AG04449 (cell line): ENCODE measurements around the gene ARHGAP15.

Source experiments
- CTCF ChIA-PET: fragments of 350-600 bp; formaldehyde crosslinking; extraction: SDS; loops from one replicate; lab custom pipeline; 2021; ENCODE audit warnings: antibody characterized with exemption; lab: Yijun Ruan, JAX
- POLR2A ChIA-PET: fragments of 400-600, 350-600 bp; formaldehyde crosslinking; extraction: SDS; loops from one replicate; lab custom pipeline; 2020; ENCODE audit warnings: antibody characterized with exemption, inconsistent platforms; lab: Yijun Ruan, JAX
- DNase-seq: peaks from one replicate; pipeline ENCODE4 v3.0.0-alpha.2; 2010; ENCODE audit warnings: low read depth, low spot score
- H3K4me3 ChIP-seq: 2 replicates; pipeline ENCODE4 v1.5.1; 2011; ENCODE audit warnings: low read depth, mild to moderate bottlenecking, control low read depth, low read length
- TF ChIP-seq, protein P1 (sequence below): IDR thresholded peaks from one replicate; pipeline ENCODE4 v1.5.1; 2011; ENCODE audit warnings: mild to moderate bottlenecking, moderate library complexity, low read length, control low read depth, inconsistent platforms; ENCODE audit not compliant: insufficient read depth; ENCODE audit errors: missing control alignments

The ARHGAP15 gene

DNA sequence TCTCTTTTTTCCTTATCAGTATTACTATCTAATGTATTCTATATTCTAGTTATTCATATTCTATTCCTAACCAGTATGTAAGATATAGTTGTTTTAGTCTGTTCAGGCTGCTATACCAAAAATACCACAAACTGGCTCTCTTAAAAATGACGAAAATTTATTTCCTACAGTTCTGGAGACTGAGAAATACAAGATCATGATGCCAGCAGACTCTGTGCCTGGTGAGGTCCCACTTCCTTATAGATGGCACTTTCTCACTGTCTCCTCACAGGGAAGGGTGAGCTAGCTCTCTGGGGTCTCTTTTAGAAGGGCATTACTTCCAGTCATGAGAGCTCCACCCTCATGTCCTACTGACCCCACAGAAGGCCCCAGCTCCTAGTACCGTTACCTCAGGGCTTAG lies 4.8 kb upstream of the ARHGAP15 start:
- ChIA-PET POLR2A (no interaction called here), CTCF (no interaction called here)
- TF ChIP-seq, protein P1, sequence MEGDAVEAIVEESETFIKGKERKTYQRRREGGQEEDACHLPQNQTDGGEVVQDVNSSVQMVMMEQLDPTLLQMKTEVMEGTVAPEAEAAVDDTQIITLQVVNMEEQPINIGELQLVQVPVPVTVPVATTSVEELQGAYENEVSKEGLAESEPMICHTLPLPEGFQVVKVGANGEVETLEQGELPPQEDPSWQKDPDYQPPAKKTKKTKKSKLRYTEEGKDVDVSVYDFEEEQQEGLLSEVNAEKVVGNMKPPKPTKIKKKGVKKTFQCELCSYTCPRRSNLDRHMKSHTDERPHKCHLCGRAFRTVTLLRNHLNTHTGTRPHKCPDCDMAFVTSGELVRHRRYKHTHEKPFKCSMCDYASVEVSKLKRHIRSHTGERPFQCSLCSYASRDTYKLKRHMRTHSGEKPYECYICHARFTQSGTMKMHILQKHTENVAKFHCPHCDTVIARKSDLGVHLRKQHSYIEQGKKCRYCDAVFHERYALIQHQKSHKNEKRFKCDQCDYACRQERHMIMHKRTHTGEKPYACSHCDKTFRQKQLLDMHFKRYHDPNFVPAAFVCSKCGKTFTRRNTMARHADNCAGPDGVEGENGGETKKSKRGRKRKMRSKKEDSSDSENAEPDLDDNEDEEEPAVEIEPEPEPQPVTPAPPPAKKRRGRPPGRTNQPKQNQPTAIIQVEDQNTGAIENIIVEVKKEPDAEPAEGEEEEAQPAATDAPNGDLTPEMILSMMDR: no peak
- no peak overlapping the region for H3K4me3 ChIP-seq
- DNase-seq: no peak

DNA sequence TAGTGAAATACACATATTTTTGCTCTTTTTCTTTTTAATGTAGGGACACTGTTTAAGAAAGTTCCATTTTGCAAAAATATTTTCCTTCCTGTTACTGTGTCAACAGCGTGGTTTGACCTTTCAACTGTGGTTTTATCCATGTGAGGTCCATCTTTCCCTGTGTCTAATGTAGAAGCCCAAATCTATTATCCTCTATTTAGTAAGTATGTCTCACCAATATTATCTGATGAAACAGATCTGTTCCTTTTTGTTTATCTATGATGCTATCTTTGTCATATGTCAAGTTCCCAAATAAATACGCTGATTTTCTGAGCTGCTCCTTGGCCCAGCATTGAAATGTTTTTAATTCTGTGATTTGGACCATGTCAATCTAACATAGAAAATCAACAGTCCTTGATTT lies 3.5 kb upstream of the ARHGAP15 start:
- H3K4me3 ChIP-seq: no peak overlapping the region
- POLR2A ChIA-PET: no interaction called here
- CTCF ChIA-PET: interaction anchor here (0.9 to 1.5 kb wide), 2 partner anchors 15 to 16 kb away, joined by 3 read pairs; no protein-coding TSS in a partner anchor
- TF ChIP-seq, protein P1: no peak
- DNase-seq: no peak

DNA sequence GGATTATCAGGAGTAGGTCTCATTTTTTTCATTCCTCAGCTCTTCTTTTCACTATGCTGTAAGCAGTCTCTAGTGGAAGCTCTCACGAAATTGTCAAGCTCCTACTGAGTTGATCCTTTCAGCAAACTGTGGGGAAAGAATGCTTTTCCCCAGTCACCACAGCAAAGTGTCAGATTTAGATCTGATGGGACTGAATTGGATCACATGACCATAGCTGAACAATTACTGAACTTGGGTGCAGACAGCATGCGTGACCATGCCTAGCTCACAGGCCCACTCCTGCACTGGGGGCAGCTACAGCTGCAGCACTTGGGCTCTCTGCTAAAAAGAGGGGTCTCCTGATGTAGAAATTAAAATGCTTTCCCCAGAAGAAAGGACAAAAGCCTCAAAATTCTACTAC lies 3.1 kb downstream of the ARHGAP15 start:
- POLR2A ChIA-PET: interaction anchor here (0.7 kb wide), 1 partner anchor 8 kb away, joined by 3 read pairs; no protein-coding TSS in a partner anchor
- no peak for DNase-seq
- no peak overlapping the region for H3K4me3 ChIP-seq
- CTCF ChIA-PET: no interaction called here
- TF ChIP-seq, protein P1: no peak

DNA sequence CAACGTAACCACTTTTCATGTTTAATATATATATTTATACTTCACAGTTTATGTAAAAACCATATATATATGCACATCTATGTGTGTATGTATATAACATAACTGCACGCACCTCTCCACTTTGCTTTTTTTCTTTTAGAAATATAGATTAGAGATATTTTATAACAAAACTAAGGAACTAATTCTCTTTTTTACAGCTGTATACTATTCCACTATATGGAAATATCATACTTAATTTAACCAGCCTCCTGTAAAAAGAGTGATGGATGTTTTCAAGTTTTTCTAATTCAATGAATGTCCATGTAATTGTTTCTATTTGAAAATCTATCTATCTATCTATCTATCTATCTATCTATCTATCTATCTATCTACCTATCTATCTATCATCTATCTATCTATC lies 4.6 kb downstream of the ARHGAP15 start:
- CTCF ChIA-PET: no interaction called here

DNA sequence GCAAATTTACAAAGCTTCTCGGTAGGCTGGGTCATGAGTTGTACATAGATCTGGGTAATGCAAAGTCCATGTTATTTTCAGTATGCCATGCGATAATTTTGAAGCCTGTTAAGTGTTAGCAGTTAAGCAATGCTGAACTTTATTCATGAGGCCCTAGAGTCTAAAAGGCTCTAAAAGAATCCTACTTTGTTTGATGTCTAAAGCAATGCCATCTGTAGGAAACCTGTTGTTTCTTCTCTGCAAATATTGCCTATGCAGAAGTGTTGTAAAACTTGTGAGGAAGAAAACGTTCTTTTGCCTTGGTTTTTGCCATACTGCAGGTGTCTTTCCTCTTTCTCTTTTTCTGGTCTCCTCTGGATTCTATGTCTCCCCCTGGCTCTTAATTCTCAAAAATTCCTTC lies 9.1 kb downstream of the ARHGAP15 start:
- CTCF ChIA-PET: no interaction called here
- DNase-seq: no peak
- POLR2A ChIA-PET: no interaction called here
- TF ChIP-seq, protein P1: no peak
- no peak overlapping the region for H3K4me3 ChIP-seq

More for the DNA sequence above, 4.6 kb downstream of the ARHGAP15 start:
- no peak overlapping the region for H3K4me3 ChIP-seq
- TF ChIP-seq, protein P1: no peak
- no peak for DNase-seq
- POLR2A ChIA-PET: no interaction called here

DNA sequence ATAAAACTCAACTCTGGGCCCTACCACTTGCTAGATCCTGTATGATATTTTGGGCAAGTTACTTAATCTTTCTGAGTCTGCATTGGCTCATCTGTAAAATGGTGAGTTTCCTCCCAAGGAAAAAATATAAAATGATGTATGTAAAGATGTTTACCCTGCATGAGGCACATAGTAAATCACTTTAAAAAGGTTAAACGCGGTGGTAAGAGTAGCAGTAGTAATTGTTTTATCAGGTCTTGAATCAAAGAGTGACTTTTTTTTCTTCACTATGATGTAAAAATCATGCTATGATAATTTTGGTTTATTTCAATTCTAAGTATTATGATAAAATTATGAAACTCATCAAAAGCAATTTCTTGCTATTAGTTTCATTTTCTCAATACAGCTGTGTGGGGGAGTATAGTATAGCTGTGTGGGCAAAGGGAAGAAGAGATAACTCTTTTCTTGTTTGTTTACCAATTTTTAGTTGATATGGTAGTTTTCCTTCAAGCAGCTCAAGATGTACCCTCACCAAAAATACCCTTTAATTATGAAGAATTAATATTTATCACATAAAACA lies 10.7 kb downstream of the ARHGAP15 start:
- H3K4me3 ChIP-seq: no peak overlapping the region
- ChIA-PET CTCF (no interaction called here), POLR2A (no interaction called here)
- DNase-seq: no peak
- TF ChIP-seq, protein P1: no peak
